ENCODE measurements around the gene ZNF274.

DNA sequence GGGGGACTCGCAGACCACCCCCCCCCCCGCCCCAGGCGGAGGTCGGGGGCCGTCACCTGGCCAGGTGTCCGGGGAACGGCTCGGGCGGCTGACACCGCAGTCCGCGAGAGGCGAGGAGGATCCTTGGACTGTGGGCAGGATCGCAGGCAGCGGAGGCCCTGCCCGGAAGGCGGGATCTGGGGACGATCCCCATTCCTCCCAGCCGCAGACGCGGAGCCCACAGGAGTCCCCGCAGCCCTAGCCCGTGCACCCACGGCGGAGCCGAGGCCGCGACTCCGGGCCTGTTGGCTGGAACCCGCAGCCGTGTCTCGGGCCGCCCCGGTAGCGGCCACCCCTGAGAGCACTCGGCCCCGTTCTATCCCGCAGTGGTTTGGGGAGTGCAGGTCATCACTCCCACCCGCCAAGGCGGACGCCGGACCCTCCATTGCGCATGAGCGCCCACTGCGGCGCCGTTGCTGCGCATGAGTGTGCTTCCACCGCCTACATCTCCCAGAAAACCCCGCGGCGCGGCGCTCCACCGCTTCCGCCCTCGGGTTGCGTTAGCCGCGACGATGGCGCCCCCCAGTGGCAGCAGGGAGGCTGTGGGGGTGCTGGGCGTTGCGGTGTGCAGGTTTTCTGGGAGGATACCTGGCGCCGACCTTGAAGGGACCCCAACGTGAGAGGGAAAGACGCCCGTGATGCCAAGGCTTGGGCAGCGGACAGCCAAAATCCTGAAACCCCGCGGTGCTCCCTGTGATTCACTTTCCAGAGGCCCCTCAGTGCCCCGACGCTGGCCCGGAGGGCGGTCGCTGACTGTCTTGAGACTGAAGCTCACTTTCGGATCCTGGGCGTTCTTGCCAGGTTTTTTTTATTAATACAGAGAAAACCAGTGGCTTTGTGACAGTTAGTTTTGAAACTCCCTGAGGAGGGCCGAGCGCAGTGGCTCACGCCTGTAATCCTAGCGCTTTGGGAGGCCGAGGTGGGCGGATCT lies 27.9 kb upstream of the ZNF274 start:
- TF ChIP-seq POLR2AphosphoS5 (IDR thresholded peaks at IDR 0.05) (peak; percentile 48 to 86 (median 83)), POLR2A (IDR thresholded peaks at IDR 0.05) (peak; percentile 13 to 56), EP300 (IDR thresholded peaks at IDR 0.05) (no peak)
- TF ChIP-seq, protein P1, sequence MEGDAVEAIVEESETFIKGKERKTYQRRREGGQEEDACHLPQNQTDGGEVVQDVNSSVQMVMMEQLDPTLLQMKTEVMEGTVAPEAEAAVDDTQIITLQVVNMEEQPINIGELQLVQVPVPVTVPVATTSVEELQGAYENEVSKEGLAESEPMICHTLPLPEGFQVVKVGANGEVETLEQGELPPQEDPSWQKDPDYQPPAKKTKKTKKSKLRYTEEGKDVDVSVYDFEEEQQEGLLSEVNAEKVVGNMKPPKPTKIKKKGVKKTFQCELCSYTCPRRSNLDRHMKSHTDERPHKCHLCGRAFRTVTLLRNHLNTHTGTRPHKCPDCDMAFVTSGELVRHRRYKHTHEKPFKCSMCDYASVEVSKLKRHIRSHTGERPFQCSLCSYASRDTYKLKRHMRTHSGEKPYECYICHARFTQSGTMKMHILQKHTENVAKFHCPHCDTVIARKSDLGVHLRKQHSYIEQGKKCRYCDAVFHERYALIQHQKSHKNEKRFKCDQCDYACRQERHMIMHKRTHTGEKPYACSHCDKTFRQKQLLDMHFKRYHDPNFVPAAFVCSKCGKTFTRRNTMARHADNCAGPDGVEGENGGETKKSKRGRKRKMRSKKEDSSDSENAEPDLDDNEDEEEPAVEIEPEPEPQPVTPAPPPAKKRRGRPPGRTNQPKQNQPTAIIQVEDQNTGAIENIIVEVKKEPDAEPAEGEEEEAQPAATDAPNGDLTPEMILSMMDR (IDR thresholded peaks at IDR 0.05), result peak; percentile 95
